HG02763 (cell line): Measurements from ENCODE around the gene VCAN.

Experiments used
- ATAC-seq: cut with Tn5 transposase; IDR thresholded peaks from one replicate; pipeline ENCODE4 v1.9.1; 2021; ENCODE audit warnings: mild to moderate bottlenecking, moderate library complexity; ENCODE audit not compliant: unreplicated experiment

The VCAN gene

DNA sequence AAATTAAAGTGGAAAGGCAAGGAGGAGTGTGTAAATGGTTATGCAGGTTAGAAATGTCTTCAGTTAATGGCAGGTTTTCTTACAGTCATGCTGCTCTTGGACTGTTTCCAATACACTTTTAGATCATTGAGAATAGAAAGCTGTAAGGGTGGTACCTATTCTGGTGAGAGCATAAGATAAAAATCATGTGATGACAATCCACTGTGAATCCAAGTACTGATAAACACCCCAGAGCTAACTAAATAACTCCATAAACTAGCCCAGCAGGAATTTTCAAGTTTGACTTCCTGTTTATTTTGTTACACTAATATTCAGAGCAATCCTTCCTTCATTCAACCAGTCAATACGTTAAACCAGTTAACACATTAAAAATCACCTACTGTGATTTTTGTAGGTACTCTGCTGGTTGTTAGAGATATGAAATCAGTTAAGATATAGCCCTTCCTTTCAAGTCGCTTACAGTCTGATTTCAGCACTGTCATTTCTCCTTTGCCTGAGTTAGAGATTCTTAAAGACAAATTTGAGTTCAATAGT lies 22.6 kb downstream of the VCAN start:
- ATAC-seq, result no peak

- no peak for ATAC-seq
These were observed 23.1 kb downstream of the VCAN start for GRCh38 chr5:83494666-83495065.

DNA sequence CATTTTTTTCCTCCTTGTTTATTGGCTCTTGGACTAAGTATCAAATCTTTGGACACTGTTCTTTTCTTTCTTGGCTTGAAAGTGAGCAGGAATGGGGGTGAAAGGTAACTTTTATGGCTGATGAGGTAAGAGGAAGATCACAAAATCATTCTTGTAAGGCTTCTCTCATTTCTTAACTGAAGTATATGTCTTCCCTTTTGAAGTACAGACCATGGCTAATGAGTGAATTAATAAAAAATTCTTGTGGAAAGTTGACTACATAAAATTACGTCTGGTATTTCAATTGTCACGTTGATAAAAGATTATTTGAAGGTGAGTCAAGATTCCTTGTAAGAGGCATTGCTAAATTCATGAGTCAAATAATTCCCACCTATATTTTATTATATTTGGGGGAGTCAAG lies 25.1 kb downstream of the VCAN start:
- ATAC-seq, result no peak

- peak; percentile 58 for ATAC-seq
These were observed 27.0 kb downstream of the VCAN start for GRCh38 chr5:83498585-83498984.

DNA sequence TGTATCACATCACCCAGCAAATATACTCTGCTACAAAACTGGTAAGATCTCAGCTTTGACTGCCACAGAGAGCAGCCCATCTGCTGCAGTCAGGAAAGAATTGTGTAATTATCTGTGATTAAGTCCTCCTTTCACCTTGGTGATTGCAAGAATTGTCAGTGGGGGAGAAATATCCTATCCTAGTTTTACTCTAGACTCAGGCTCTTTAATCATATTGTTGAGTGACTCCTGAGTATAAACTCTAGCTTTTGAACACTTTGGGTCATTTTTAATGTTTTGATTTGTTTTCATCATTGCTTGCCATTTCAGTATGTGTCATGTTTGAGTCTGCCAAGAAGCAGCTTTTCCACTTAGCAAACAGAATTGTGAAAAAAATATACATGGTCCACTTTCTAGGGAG lies 32.1 kb downstream of the VCAN start:
- ATAC-seq, result no peak

GRCh38 chr5:83507431-83507830 lies 35.9 kb downstream of the VCAN start:
- ATAC-seq, result no peak

GRCh38 chr5:83509540-83509939 lies 38.0 kb downstream of the VCAN start:
- ATAC-seq, result no peak

GRCh38 chr5:83510260-83510659 lies 38.7 kb downstream of the VCAN start:
- ATAC-seq, result peak; percentile 89

GRCh38 chr5:83512061-83512745 lies 40.7 kb downstream of the VCAN start:
- no peak for ATAC-seq

DNA sequence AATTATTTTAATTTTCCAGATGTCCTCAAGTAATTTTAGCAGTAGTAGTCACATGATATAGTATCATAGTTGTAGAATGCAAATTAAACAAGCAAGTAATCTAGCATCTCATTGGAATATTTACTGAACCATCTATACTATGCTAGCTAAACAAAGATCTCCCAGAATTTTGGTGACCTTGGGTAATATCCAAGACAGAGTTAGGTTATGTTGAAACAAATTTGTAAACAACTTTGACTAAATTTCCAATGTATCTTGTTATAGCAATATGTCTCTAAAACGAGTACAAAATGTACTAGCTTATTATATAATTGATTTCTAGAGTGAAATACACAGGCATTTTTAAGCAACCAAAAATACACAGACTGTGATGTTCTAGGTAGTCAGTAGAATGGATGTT lies 41.5 kb downstream of the VCAN start:
- ATAC-seq, result no peak

- ATAC-seq, result no peak
These were observed 41.9 kb downstream of the VCAN start for GRCh38 chr5:83513491-83513890.

GRCh38 chr5:83516377-83516776 lies 44.8 kb downstream of the VCAN start:
- ATAC-seq, result no peak

DNA sequence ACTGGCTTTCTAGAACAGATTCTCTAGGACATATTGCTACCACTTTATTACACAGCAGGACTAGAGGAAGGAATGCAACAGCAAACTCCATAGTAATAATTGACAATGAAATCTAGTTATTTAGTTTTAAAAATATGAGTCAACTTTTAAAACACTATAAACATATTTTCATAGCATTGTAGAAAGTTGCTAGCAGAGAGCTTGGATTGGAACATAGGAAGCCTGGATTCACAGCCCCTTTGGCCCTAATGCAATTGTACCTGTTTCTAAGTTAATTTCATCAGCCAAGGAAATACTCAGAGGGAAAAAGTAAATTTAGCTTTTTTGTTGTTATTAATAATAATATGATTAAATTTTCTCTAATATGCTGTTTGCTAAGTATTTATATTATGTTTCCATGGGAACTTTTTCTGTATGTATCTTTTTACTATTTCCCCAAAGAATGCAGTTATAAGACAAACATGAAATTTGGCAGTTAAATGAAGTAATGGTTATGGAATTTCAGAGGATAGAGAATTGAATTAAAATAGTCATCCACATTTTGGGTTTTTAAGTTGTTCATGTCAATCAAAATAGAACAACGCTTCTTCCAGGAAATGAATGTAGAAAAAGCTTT lies 45.6 kb downstream of the VCAN start:
- no peak for ATAC-seq

GRCh38 chr5:83517688-83518085 lies 46.1 kb downstream of the VCAN start:
- ATAC-seq, result no peak

GRCh38 chr5:83518319-83519061 lies 46.9 kb downstream of the VCAN start:
- no peak for ATAC-seq

DNA sequence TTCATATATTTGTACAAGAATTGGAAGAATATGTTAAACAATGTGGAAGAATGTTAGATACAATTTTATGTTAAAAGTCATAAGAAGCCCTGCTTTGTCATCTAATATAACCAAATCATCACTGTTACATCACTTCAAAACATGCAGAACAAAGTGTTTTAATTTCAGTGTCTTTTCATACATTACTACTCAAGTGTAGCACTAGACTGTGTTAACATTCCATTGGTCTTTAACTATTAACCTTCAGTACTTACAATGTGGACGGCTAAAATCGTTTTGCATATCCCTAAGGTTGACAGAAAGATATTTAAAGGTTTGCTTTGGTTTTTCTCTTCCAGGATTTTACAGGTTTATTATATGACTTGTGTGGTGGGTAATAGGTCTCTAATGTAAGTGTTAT lies 50.9 kb downstream of the VCAN start:
- ATAC-seq, result no peak

DNA sequence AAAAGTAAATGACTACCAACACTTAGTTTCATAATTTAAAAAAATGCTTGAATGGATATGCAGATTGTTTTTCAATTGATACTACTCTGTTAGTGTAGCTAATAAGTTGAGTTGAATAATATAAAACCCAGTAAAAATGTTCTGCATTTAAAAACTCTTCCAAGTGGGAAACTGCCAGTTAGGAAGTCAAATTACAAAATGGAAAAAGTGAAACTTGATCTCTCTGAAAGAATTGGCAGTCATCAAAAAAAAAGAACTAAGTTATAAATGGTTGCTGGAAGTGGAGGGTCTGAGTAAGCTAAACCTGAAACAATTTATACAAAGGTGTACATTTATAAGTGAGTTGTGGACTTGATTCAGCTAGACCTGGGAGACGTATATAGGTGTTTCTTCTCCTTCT lies 52.4 kb downstream of the VCAN start:
- ATAC-seq, result no peak

- ATAC-seq, result no peak
These were observed 52.8 kb downstream of the VCAN start for GRCh38 chr5:83524345-83524744.

DNA sequence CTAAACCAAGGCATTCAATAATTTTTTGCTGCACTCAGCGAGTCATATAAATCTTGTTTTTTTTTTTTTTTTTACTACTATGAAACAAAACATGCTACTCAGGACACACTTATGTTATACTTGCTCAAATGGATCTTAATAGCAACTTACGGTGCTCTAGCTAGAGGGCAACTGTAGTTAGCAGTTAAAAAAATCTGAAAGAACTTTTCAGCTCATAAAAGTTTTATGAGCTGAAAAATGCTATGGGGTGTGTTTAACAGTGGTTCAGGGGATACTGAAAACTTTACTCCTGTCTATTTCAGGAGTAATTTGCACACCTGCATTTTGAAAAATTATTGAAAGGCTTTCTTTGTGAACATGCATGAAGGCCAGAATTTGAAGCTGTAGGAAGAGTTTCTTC lies 53.4 kb downstream of the VCAN start:
- ATAC-seq, result no peak

DNA sequence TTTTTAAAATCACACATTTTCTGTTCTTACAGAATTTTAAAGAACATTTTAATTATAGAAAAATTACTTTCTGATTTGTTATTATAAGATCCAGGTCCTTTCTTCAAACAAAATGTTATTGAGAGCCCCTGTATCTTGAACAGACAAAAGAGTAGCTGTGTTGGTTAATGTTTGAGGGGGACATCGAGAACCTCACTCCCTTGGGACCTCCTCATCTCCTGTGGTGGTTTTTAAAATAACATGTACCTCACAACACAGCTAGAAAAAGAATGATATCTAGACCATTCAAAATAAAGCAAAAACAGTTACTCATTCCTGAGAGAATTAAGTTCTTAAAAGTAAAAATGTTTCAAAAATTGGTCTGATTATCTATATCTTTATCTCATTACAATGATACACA lies 54.7 kb downstream of the VCAN start:
- no peak for ATAC-seq

DNA sequence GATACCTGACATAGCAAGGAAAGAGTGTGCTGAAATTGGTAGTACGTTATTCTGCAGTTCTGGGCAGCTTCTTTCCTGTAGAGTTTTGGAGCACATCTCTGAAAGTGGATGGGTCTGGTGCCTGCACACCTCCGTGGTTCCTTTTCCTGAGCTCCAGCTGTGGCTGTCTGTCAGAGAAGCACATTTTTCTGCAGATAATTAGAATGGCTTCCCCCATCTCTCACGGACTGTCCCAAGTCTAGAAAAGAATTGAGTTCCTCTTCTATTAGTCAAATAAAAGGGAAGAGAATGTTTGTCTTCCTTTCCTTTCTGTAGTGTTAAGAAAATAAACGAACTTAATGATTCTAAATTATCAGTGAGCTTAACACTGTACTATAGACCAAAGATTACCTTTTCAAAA lies 55.7 kb downstream of the VCAN start:
- ATAC-seq, result no peak
